H9 (cell line): ENCODE data around the gene TSEN15. TPM values are rescaled to one million over a fixed set of nuclear protein-coding genes. Genes with fewer than 3 reads are reported as not detected.

Source experiments
- DNase-seq: peaks from one replicate; pipeline ENCODE4 v3.0.0-alpha.2; 2017
- H2AFZ ChIP-seq: one replicate; pipeline ENCODE4 v1.6.1; 2013; ENCODE audit warnings: mild to moderate bottlenecking, low read length, control low read depth, moderate library complexity
- H2AK5ac ChIP-seq: 2 replicates; pipeline ENCODE4 v1.6.1; 2013; ENCODE audit warnings: low read length, control low read depth, mixed read lengths; ENCODE audit not compliant: insufficient read length
- H2BK120ac ChIP-seq: one replicate; pipeline ENCODE4 v1.6.1; 2013; ENCODE audit warnings: low read depth, mild to moderate bottlenecking, low read length, control low read depth, inconsistent platforms; ENCODE audit not compliant: poor library complexity, severe bottlenecking
- H2BK12ac ChIP-seq: 2 replicates; pipeline ENCODE4 v1.6.1; 2013; ENCODE audit warnings: low read length, control low read depth, mixed read lengths, low read depth; ENCODE audit not compliant: insufficient read length
- H2BK15ac ChIP-seq: 2 replicates; pipeline ENCODE4 v1.6.1; 2013; ENCODE audit warnings: low read depth, low read length, control low read depth
- H2BK20ac ChIP-seq: one replicate; pipeline ENCODE4 v1.6.1; 2013; ENCODE audit warnings: low read depth, mild to moderate bottlenecking, low read length, control low read depth, inconsistent platforms; ENCODE audit not compliant: poor library complexity, severe bottlenecking
- H2BK5ac ChIP-seq: 2 replicates; pipeline ENCODE4 v1.6.1; 2013; ENCODE audit warnings: low read length, control low read depth, mixed read lengths; ENCODE audit not compliant: insufficient read length
- H3K14ac ChIP-seq: 2 replicates; pipeline ENCODE4 v1.6.1; 2013; ENCODE audit warnings: low read length, control low read depth; ENCODE audit not compliant: insufficient read depth
- H3K18ac ChIP-seq: 2 replicates; pipeline ENCODE4 v1.6.1; 2013; ENCODE audit warnings: low read depth, mild to moderate bottlenecking, mixed read lengths, low read length, control low read depth; ENCODE audit not compliant: insufficient read length
- H3K23ac ChIP-seq: 2 replicates; pipeline ENCODE4 v1.6.1; 2013; ENCODE audit warnings: low read length, control low read depth, mixed read lengths, low read depth; ENCODE audit not compliant: insufficient read length
- H3K23me2 ChIP-seq: 2 replicates; pipeline ENCODE4 v1.6.1; 2013; ENCODE audit warnings: low read depth, mild to moderate bottlenecking, mixed read lengths, low read length, control low read depth; ENCODE audit not compliant: insufficient read length, poor library complexity, severe bottlenecking
- H3K27ac ChIP-seq: 2 replicates; pipeline ENCODE4 v1.5.1; 2013; ENCODE audit warnings: low read length, control low read depth, mixed read lengths, low read depth; ENCODE audit not compliant: insufficient read length
- H3K27me3 ChIP-seq: 2 replicates; pipeline ENCODE4 v1.6.1; 2013; ENCODE audit warnings: low read length, control low read depth, inconsistent platforms; ENCODE audit not compliant: insufficient read depth
- H3K4ac ChIP-seq: 2 replicates; pipeline ENCODE4 v1.6.1; 2013; ENCODE audit warnings: low read depth, mild to moderate bottlenecking, control low read depth, inconsistent platforms, low read length, moderate library complexity
- H3K4me1 ChIP-seq: 2 replicates; pipeline ENCODE4 v1.6.1; 2013; ENCODE audit warnings: low read length, control low read depth, inconsistent platforms; ENCODE audit not compliant: insufficient read depth
- H3K4me2 ChIP-seq: 2 replicates; pipeline ENCODE4 v1.6.1; 2013; ENCODE audit warnings: low read length, control low read depth, mixed read lengths; ENCODE audit not compliant: insufficient read length, insufficient read depth
- H3K56ac ChIP-seq: 2 replicates; pipeline ENCODE4 v1.6.1; 2013; ENCODE audit warnings: low read depth, mild to moderate bottlenecking, mixed read lengths, low read length, control low read depth; ENCODE audit not compliant: insufficient read length
- H3K79me1 ChIP-seq: 2 replicates; pipeline ENCODE4 v1.6.1; 2013; ENCODE audit warnings: low read depth, mild to moderate bottlenecking, moderate library complexity, low read length, control low read depth, inconsistent platforms; ENCODE audit not compliant: insufficient read depth, poor library complexity, severe bottlenecking
- H3K79me2 ChIP-seq: 2 replicates; pipeline ENCODE4 v1.6.1; 2013; ENCODE audit warnings: low read length, control low read depth, inconsistent platforms; ENCODE audit not compliant: insufficient read depth
- H3K9ac ChIP-seq: 2 replicates; pipeline ENCODE4 v1.6.1; 2013; ENCODE audit warnings: low read length, control low read depth, mixed read lengths; ENCODE audit not compliant: insufficient read length; ENCODE audit errors: extremely low read depth
- H3K9me3 ChIP-seq: one replicate; pipeline ENCODE4 v1.6.1; 2013; ENCODE audit warnings: low read depth, low read length, inconsistent platforms; ENCODE audit not compliant: control insufficient read depth
- H3T11ph ChIP-seq: one replicate; pipeline ENCODE4 v1.6.1; 2013; ENCODE audit warnings: mild to moderate bottlenecking, low read length, control low read depth, inconsistent platforms
- H4K20me1 ChIP-seq: one replicate; pipeline ENCODE4 v1.6.1; 2013; ENCODE audit not compliant: control insufficient read depth, insufficient read length, insufficient read depth
- H4K5ac ChIP-seq: 2 replicates; pipeline ENCODE4 v1.6.1; 2013; ENCODE audit warnings: low read depth, mild to moderate bottlenecking, mixed read lengths, low read length, control low read depth; ENCODE audit not compliant: insufficient read length
- H4K8ac ChIP-seq: replicated peaks from 2 replicates; pipeline ENCODE4 v1.6.1; 2013; ENCODE audit warnings: low read length, control low read depth, mixed read lengths, low read depth; ENCODE audit not compliant: insufficient read length
- H4K91ac ChIP-seq: 2 replicates; pipeline ENCODE4 v1.6.1; 2013; ENCODE audit warnings: low read depth, mild to moderate bottlenecking, moderate library complexity, mixed read lengths, low read length, control low read depth; ENCODE audit not compliant: insufficient read length
- H3K27ac Mint-ChIP-seq, 3 experiments: 2 replicates in 2 of 3; 3 replicates in 1 of 3; pipeline ENCODE4 v1.8.0; 2020 to 2021; ENCODE audit warnings: mixed read lengths in 3 of 3, mild to moderate bottlenecking in 1 of 3, moderate library complexity in 1 of 3
- H3K27me3 Mint-ChIP-seq: 2 replicates; pipeline ENCODE4 v1.8.0; 2021; ENCODE audit warnings: low read depth, mild to moderate bottlenecking, moderate library complexity, mixed read lengths
- H3K36me3 Mint-ChIP-seq, 3 experiments: 2 replicates in 2 of 3; 3 replicates in 1 of 3; pipeline ENCODE4 v1.8.0; 2020 to 2021; ENCODE audit warnings: low read depth in 3 of 3, mixed read lengths in 3 of 3; ENCODE audit not compliant: insufficient read depth in 1 of 3
- H3K4me1 Mint-ChIP-seq, 2 experiments: 2 replicates each; pipeline ENCODE4 v1.8.0; 2020; ENCODE audit warnings: mixed read lengths in 2 of 2
- H3K4me3 Mint-ChIP-seq, 2 experiments: 2 replicates in 1 of 2; 3 replicates in 1 of 2; pipeline ENCODE4 v1.8.0; 2020 to 2021; ENCODE audit warnings: mild to moderate bottlenecking in 2 of 2, mixed read lengths in 2 of 2, moderate library complexity in 1 of 2
- H3K9me3 Mint-ChIP-seq, 2 experiments: 2 replicates in 1 of 2; 3 replicates in 1 of 2; pipeline ENCODE4 v1.8.0; 2020; ENCODE audit warnings: mild to moderate bottlenecking in 2 of 2, mixed read lengths in 2 of 2, moderate library complexity in 1 of 2
- WGBS: extraction: QIAGEN DNeasy Blood & Tissue Kit; methylation state at CpG from one replicate; pipeline ENCODE4 v1.1.7; 2013; ENCODE audit warnings: missing lambda C conversion rate, low lambda C conversion rate, mixed read lengths; ENCODE audit not compliant: insufficient read length; ENCODE audit errors: extremely low coverage; 5-methylcytosine and 5-hydroxymethylcytosine counted together
- total RNA-seq: library from RNA; stranded (reverse); gene quantifications from 2 replicates; pipeline ENCODE4 v1.2.1, GENCODE V29; 2021
- TF ChIP-seq, protein P1 (sequence below): fragments of 200-600 bp; sonication (generic); conservative IDR thresholded peaks from 3 replicates; pipeline ENCODE4 v1.8.0; 2021; ENCODE audit warnings: antibody characterized with exemption, mild to moderate bottlenecking

TSEN15 gene
- total RNA-seq, 1 experiment from 2014 or later = 21.9 TPM

- peaks cover 6% of the 10 kb centered on the region for H3K4me1 ChIP-seq
Observed at GRCh38 chr1:184032306-184032929, 19.1 kb upstream of the TSEN15 start.

More at GRCh38 chr1:184032306-184032929, 19.1 kb upstream of the TSEN15 start:
- Histone ChIP-seq H2BK12ac (no peak overlapping the region), H4K5ac (no peak overlapping the region), H2BK20ac (no peak overlapping the region), H3K23ac (no peak overlapping the region), H3K4ac (no peak overlapping the region), H4K91ac (no peak overlapping the region), H3K18ac (no peak overlapping the region), H4K20me1 (no peaks in the 10 kb centered on the region), H3K56ac (no peak overlapping the region), H3K23me2 (peaks cover 15% of the 10 kb centered on the region), H3K27me3 (peaks cover 12% of the 10 kb centered on the region; the same call in 1 of the 2 replicates), H3K14ac (no peak overlapping the region), H3K9me3 (no peaks in the 10 kb centered on the region), H3K27ac (no peak overlapping the region), H4K8ac (no peak overlapping the region), H2AFZ (no peak overlapping the region), H3K4me2 (no peak overlapping the region), H2BK5ac (no peak overlapping the region), H3K79me1 (no peaks in the 10 kb centered on the region), H3T11ph (no peak overlapping the region), H3K9ac (no peak overlapping the region), H3K79me2 (no peaks in the 10 kb centered on the region), H2BK120ac (no peak overlapping the region), H2AK5ac (no peak overlapping the region), H2BK15ac (no peak overlapping the region)
- H3K36me3 Mint-ChIP-seq = no peaks in the 10 kb centered on the region
- TF ChIP-seq, protein P1, sequence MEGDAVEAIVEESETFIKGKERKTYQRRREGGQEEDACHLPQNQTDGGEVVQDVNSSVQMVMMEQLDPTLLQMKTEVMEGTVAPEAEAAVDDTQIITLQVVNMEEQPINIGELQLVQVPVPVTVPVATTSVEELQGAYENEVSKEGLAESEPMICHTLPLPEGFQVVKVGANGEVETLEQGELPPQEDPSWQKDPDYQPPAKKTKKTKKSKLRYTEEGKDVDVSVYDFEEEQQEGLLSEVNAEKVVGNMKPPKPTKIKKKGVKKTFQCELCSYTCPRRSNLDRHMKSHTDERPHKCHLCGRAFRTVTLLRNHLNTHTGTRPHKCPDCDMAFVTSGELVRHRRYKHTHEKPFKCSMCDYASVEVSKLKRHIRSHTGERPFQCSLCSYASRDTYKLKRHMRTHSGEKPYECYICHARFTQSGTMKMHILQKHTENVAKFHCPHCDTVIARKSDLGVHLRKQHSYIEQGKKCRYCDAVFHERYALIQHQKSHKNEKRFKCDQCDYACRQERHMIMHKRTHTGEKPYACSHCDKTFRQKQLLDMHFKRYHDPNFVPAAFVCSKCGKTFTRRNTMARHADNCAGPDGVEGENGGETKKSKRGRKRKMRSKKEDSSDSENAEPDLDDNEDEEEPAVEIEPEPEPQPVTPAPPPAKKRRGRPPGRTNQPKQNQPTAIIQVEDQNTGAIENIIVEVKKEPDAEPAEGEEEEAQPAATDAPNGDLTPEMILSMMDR = no peak
- WGBS = no CpG with 5 or more reads among the region's 2 CpGs
- H3K27me3 Mint-ChIP-seq = peaks cover 89% of the 10 kb centered on the region
- H3K4me3 Mint-ChIP-seq = no peak overlapping the region
- peaks cover 16 to 17% of the 10 kb centered on the region in 2 experiments for H3K4me1 Mint-ChIP-seq
- H3K9me3 Mint-ChIP-seq = no peaks in the 10 kb centered on the region
- no peak for DNase-seq
- no peak overlapping the region for H3K27ac Mint-ChIP-seq
